ENCODE data around the gene PARP16.

PARP16 gene, protein sequence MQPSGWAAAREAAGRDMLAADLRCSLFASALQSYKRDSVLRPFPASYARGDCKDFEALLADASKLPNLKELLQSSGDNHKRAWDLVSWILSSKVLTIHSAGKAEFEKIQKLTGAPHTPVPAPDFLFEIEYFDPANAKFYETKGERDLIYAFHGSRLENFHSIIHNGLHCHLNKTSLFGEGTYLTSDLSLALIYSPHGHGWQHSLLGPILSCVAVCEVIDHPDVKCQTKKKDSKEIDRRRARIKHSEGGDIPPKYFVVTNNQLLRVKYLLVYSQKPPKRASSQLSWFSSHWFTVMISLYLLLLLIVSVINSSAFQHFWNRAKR

DNA sequence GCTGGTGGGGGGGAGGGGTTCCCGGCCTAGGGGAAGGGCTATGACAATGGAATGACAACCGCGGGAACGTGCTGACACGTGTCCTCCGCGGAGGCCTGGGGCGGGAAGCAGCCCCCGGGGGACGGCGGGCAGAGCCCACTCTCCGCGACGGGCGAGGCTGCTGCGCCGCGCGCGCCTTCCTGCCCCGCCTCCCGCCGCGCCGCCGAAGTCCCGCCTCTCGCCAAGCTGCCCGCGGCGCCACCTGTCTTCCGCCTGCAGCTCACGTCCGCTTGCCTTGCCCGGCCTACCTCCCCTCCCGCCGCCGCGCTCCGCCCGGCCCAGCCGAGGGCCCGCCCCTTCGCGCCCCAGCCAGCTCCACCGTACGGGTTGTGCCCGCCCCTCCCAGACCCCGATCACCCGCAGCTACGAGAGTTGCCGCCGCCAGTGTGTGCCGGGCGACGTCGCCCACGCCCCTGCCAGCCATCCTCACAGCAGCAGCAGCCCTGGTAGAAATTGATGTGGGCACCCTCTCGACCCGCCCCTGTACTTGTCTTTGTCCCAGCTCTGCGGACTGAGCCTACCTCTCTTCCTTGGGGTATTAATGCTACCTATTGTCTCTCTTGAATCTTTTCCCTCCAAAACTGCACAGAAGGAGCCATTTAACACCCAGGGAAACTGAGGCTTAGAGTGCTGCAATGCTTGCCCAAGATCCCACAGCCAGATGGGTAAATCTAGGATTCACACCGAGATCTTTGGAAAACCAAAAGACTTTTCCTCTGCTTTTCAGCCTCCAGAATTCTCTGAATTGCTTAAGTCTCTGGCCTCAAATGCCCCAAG, at the start of gene PARP16:
Gene PARP16 (minus strand): TSS at position 180 of the 816 bp plus-strand sequence. CDS start 457 bp downstream, outside the sequence.
- DNase-seq, result peak; percentile 83

DNA sequence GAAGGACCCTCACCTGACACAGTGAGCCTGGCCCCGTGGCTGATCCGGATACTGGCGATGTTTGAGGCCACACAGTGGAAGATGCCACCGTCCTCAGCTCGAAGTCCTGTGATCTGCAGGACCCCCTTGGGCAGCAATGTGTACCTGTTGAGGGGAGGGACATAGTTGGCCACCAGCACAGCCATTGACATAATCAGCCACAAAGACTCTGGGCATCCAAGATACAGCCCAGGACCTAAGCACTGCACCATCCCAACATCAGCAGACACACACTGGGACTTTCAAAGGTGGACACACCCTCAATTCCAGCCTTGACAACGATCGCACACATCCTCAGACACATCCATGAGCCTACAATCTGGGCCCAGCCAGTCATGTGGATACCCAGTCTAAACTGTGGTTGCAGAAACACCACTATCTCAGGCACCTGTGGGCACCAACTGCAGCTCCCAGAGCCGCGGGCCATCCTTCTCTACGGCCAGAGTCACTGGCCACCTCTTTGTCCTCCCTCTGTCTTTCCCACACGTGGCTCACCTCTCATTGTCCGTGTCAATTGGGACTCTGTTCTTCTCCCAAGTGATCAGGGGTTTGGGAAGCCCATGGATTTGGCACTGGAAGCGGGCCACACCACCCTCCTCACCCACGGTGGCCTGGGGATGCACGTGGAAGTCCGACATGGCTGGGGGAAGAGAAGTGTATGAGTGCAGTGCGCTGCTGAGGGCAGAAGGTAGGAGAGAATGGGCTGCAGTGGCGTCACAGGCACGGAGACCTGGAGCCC, 48.8 kb upstream of the PARP16 start:
- no peak for DNase-seq

DNA sequence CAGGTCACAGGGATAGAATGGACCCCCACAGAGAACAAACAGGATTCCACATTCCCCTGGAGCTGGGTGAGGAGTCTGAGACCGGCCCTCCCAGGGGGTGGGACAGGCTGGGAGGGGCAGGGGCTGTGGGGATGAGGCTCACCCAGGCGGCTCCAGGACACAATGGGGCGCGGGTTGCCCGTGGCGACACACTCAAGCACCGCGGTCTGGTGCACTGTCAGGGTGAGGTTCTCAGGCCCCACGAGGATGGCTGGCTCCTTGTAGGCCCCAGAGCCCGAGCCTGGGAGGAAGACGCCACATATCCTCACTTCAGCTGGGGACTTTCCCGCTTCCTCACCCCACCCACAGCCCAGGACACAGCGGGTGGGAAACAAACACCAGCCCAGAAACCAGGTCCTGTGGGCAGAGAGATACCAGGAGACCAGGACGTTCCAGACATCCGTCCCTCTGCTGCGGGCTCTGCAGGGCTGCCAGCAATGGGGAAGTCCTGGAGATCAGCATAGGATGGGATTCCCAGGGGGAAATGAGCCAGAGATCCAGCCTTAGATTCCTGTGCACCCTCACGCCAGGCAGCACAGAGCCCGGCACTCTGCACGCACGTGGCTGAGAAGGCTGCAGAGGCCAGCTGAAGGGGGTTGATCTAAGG, 48.0 kb upstream of the PARP16 start:
- DNase-seq, result no peak

DNA sequence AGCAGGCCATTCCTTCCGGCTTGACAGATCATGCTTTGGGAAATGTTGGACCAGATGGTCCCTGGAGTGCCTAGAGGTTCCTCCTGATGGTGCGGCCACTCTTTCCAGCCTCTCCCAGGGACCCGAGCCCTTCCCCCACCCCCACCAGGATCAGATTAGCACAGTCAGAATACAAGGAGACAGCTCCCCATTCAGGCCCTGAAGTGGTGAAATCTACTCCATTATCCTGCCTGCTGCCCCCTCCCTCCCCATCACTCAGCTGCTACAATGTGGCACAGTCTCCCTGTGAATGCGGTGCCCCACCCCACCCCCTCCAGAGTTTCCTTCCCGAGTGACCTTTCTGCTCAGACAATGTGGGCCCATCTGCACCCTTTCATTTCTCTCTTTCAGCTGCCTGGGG, 47.2 kb upstream of the PARP16 start:
- DNase-seq, result no peak

DNA sequence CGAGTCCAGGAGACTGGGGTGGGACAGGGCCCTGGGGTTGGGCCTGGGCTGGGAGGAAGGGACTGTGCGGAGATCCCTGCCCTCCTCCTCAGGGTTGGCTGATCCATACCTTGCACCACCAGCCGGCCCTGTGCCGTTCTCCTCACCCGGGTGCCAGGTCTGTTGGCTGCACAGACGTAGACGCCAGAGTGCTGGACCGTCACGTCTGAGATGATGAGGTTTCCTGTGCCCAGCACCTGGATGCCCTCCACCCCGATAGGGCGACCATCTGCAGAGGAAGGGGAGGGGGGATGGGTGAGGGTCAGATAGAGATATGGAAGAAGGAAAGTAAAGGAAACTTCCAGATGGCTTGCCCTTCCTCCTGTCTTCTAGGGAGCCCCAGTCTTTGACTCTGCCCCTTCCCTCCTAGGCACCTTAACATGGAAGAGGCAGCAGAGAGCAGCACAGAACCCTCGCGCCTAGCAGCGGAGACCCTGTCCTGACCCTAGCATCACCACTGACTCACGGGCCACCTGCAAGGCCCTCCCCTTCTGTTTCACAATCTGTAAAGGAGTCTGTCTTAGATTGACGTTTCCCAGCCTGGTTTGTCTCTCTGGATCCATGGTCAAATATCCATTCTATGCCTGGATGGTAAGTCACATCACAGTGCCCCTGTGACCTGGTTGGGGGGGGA, 46.6 kb upstream of the PARP16 start:
- no peak for DNase-seq

DNA sequence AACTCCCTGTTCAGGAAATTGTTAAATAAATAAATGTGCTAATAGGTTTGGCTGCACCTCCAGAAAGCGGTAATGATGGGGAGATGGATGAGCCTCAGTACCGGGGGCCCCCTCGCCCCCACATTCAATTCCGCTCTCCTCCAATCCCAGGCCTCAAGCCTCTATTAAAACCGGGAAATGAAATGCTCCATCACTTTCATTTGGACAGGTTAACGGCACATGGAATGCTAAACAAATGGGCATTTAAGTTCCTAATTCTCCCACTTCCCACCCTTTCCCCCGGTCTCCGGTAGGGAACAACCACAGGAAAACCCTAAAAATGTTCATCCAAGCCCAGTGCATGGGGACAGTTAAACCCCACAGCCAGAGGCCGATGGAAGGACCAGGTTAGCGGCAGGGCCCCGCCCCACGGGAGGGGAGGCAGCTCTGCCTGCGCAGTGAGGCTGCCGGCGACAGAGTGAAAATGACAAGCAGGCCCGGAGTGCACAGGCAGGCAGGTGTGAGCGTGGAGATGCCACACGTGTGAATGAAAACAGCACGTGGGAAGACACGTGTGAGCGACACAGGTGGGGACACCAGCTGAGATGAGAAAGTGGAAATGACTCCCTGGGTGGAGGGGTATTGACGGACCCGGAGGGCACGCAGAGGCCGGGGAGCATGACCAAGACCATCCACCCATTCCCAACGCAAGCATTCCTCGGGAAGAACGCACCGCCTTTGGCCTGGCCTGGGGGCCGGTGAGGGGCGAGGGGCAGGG, 45.9 kb upstream of the PARP16 start:
- DNase-seq, result no peak

DNA sequence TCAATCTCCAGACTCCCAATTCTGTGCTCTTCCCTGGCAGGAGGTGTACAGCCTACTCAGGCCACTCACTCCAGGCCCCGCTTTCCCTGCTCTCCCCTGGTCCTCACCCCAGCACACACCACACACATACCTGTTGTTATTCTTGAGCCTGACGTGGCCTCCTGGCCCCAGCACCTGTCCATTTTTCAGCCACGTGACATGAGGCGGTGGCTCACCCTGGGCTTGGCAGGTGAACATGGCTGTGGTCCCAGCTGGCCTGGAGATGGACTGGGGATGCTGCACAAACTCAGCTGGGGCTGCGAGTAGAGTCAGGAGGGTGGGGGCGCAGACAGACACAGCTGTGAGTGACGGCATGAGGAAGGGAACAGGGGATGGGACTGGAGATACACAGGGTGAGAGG, 45.1 kb upstream of the PARP16 start:
- DNase-seq, result no peak

DNA sequence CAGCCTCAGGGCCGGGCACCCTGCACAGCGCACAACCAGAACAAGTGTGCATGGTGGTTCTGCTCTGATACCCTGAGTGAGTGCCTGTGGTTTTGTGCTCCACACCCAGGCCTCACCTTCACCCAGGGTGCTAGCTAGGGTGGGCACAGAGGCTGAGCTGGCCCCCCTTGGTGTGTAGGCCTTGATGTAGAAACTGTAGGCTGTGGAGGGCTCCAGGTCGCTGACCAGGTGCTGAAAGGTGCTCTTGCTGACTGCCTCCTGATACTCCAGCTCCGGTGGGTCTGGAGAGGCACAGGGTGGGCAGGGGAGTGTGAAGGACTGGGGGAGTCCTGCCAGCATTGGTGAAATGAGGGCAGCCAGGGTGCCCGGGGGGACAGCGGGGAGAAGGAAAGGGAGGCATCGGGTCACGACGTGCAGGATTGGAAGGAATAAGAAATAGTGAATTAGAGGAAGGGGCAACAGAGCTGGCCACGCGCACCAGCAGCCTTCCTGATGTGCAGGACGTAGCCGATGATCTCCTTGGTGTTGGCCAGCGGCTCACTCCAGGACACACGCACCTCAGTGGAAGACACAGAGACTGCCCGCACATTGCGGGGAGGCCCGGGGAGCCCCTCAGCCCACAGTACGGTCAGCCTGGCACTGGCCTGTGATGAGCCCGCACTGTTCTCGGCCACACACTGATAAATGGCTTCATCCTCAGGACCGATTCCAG, 44.4 kb upstream of the PARP16 start:
- no peak for DNase-seq

DNA sequence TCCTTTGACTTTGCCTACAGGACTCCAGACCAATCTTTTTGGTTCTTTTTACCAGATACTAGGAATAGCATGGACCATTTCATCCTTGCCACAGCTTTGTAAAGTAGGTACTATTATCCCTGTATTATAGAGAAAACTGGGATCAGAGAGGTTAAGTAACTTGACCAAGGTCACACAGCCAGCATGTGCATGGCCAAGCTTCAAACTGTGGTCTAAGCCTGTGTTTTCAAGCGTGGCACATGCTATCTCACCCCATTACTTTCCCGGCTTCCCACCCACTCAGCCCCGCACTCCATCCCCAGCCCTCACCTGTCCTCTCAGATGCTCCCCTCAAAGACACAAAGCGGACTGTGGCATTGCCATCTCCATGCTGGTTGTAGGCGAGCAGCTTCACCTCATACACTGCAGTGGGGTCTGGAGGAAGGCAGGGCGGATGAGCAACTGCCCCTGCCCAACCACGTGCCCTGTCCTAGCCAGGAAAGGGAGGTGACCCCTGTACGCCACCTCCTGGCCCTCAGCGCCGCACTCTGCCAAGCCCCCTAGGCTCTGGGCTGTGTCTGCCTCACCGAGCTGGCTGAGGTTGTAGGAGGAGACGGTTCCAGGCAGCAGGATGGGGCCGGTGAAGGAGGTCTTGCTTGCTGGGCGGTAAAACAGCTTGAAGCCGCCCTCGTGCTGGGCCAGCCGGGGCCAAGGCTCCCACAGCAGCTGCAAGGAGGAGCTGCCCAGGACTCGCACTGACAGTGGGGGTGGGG, 43.5 kb upstream of the PARP16 start:
- no peak for DNase-seq

DNA sequence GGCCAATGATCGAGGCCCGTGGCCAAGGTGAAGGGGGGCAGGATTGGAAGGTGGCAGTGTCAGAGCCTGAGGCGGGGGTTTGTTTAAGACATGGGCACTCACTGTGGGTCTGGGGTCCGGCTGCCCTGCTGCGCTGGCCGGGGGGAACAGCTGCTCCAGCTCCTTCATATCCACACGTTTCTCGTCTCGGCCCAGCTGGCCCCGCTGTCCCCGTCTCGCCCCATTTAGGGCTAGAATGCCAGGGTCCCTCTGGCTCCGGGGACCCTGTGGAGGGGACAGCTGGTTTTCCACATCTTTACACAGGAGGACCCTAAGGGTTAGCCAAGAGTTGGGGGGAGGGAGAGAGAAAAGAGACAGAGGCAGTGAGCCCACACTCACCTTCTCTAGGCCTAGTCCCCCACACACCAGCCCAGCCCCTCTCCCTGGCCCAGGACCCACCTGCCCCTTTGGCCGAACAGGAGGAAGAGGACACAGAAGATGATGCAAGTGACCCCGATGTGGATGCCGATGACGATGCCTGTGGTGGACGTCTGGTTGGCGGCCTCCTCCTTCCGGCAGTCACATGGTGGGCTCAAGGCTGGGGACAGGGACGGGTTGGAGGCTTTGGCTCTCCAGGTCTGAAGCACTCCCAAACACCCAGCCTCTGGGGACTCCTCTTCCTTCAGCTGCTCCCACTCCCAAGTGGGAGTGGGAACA, 42.8 kb upstream of the PARP16 start:
- DNase-seq, result no peak

DNA sequence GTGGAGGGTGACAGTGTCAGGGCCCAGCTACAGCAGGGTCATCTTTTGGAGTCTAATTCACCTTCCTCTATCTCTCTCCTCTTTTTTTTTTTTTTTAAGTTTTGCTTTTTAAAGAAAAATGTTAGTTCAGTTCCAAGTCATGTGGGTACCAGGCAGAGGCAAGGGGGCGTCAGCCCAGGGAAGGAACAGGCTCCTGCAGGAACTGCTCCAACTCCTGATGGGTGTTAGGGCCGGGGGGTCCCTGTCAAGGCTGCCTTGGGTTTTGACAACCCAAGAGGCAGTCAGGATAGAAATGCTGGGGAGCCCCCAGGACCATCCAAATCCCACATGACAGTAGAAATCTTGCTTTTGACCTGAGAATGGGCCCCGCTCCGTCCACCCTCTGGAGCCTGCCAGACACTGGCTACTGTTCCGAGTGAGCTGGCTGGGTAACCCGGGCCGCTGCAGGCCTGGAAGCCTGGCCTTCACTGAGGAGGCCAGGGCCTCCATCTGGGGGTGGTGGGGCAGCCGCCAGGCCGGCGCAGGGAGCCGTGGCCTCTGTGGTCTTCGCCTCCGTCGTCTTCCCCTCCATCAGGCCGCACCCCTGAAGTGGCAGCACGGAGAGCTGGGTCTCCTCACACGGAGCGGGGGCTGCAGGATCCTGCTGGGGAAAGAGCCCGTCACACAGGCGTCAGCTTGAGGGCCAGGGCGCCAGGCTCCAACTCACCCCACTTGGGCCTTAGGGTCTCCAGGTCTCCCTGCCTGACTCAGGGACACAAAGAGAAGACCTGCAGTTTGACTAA, 42.0 kb upstream of the PARP16 start:
- no peak for DNase-seq

DNA sequence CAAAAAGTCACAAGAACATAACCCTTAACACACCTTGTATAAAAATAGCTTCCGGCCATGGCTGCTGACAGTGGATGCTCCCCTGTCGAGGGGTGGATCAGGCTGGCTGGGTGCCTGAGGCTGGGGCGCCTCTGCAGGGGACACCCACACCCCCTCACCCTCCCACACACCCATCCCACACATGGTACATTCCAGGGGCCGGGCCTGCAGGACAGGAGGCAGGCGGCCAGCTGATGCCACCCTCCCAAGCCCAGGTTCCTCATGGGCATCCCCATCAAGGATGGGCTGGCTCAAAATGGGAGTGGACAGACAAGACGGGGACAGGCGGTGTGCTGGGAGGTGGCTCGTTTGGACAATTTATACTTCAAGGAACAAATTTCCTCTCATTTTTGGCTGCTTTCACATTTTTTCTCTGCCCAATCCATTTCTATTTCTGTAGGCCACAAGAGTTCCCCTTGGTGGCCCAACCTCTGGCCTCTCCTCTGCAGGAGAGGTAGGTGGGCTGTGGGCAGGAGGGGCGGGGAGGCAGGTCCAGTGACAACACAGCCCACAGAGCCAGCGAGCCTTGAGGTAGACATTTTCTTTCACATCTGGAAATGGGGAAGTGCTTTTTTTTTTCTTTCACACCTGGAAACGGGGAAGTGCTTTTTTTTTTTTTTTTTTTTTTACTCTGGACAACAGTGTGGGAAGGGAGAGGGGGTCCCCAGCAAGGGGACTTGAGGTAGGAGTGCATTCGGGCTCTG, 41.1 kb upstream of the PARP16 start:
- no peak for DNase-seq

DNA sequence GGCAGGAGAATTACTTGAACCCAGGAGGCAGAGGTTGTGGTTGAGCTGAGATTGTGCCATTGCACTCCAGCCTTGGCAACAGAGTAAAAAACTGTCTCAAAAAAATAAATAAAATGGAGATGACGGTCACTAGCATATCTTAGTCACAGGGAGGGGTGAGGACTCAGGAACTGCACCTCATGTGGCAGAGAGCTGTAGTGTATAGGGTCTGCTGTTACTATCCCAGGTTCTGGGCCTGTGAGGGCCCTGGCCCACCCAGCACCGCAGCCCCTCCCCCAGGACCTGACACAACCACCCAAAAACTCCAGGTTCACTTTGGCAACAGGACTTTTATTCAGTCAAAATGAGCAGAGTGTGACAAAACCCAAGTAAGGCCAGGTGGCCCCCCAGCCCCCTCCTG, 40.1 kb upstream of the PARP16 start:
- DNase-seq, result no peak

DNA sequence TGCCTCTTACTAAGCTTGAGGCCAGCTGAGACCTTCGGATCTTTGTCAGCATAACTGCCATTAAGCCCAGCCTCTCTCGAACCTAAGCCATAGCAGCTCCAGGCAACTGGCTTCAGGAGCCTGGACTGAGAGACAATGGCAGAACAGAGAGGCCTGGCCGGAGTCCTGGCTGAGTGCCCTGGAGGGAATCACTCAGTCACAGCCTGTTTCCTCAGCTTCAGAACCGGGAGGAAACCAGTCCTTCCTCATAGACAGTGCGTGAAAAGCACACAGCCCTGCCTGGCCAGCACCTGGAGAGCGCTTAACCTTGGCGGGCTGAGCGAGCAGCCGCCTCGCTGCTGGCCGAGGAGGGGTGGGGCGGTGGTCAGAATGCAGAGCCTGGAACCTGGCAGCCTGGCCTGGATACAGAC, 39.4 kb upstream of the PARP16 start:
- DNase-seq, result no peak

DNA sequence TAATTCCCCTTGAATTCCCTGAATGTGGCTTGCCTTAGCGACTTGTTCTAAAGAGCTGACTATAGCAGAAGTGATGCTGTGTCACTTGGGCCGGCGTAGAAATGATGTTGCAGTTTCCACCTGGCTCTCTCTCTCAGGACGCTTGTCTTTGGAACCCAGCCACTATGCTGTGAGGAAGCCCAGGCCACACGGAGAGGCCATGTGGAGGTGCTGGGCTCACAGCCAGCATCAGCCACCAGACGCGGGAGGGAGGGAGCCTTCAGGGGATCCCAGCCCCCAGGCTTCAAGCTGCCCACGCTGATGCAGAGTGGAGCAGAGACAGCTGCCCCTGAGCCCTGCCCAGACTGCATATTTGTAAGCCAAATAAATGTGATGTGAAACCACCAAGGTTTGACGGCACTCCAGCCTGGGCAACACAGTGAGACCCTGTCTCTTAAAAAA, 36.4 kb upstream of the PARP16 start:
- no peak for DNase-seq

DNA sequence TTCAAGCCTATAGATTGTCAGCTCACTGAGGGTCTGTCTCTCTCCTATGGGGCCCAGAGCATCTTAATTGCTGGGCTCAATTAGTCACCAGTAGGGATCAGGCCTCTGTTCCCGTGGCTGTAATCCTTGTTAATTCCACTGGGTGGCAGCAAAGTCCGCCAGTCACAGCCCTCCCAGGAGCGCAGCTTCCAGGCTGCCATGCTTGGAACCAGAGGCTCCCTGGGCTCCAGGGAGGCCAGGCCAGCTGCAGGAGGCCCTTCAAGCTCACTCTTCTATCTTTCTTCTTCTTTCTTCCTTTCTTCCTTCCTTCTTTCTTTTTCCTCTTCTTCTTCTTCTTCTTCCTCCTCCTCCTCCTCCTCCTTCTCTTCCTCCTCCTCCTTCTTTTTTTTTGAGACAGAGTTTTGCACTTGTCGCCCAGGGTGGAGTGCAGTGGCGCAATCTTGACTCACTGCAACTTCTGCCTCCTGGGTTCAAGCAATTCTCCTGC, 32.2 kb upstream of the PARP16 start:
- DNase-seq, result peak; percentile 73

DNA sequence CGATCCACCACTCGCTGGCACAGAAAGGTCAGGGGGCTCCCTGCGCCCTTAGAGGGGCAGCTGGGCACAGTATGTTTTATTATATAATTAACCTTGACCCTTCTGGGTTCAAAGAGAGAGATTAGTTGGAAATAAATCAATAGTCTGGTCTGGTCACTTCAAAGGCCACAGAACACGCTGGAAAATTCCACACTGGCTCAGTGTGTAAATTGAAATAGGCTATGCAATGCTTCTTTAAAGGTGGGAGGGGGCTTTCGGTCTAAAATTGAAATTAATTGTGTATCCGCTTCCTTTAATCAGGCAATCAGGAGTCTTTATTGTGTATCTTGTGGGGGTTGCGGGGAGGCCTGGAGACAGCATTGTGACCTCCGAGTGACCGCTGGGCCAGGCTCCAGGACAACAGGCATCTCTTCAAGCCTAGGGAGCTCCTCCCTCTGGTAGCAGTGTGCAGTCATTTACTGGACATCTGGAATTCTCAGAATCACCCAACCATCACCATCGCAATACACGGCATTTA, 25.8 kb upstream of the PARP16 start:
- DNase-seq, result no peak

DNA sequence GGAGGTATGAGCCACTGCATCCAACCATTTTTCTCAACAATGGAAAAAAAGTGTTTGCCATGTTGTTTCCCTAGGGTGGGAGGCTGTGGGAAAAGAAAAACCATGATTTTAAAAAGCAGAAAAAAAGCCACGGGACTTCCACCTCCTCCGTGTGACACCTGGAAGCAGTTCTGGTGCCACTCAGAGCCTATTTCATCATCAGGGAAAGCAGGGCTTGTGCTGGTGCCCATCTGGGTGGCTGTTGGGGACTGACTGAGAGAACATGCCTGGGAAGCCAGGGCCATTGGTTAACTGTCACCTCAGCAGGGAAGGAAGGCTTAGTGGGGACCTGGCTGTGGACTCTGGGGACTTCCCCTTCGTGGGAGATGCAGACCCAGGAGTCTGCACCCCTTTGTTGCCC, 25.1 kb upstream of the PARP16 start:
- no peak for DNase-seq

Measured in activated T-cell treated with anti-CD3 and anti-CD28 coated beads for 4 hours (primary cell).